GM19193 (cell line): ENCODE results near the gene SLIT3.

Experiments
- POLR2A ChIP-seq: IDR thresholded peaks from 4 replicates; pipeline ENCODE4 v1.6.1; 2011; ENCODE audit not compliant: insufficient read depth, insufficient read length; ENCODE audit errors: extremely low read depth

SLIT3 gene

DNA sequence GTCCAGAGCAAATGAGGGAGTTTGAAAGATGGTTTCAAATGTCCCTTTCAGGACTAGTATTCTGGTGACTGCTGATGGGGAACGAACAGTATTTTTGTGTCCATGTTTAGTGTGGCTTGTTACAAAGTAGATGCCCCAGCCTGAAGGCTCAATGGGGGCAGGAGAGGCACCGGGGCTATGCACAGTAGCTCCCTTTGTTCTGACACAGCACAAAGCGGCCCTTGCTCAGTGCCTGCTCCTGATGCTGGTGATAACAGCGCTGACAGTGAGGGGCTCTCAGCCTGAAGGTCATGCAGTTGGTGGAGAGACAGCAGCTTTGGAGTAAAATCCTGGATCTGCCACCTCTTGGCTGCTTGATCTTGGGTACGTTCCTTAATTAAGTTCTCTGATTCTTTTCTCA is 188.9 kb downstream of the SLIT3 start:
- no peak for TF ChIP-seq POLR2A

GRCh38 chr5:169106911-169107706 is 193.8 kb downstream of the SLIT3 start:
- no peak for TF ChIP-seq POLR2A

- no peak for TF ChIP-seq POLR2A
These were observed 195.9 kb downstream of the SLIT3 start for GRCh38 chr5:169104937-169105494.

DNA sequence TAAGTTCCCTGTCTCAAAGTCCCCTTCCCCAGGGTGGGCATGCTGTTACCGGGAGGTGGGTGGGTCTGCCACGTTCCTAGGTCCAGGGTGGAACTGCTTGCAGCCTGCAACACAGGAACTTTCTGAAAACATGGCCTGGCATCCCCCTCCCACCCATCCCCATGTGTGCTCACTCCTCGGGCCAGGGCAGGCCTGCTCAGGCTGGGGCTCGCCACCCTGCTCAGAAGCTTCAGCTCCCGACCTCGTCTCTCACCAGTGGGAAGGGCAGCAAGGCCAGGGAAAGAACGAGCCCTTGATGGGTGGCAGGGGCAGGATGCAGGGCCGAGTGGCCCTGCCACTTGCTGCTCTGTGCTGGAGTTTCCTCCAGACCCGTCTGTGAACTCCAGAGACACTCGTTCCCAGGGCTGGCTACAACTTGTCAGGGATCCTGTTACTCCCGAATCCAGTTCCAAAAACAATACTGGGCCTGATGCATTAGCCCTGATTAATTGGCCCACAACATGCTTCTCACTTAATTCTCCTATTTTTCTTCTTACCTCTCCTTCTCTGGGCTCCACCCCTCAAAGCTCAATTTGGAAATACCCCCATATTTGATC is 197.3 kb downstream of the SLIT3 start:
- TF ChIP-seq POLR2A: no peak

- TF ChIP-seq POLR2A: no peak
These were observed 199.0 kb downstream of the SLIT3 start for GRCh38 chr5:169101966-169102365.

GRCh38 chr5:169100735-169101075 is 200.2 kb downstream of the SLIT3 start:
- no peak for TF ChIP-seq POLR2A

DNA sequence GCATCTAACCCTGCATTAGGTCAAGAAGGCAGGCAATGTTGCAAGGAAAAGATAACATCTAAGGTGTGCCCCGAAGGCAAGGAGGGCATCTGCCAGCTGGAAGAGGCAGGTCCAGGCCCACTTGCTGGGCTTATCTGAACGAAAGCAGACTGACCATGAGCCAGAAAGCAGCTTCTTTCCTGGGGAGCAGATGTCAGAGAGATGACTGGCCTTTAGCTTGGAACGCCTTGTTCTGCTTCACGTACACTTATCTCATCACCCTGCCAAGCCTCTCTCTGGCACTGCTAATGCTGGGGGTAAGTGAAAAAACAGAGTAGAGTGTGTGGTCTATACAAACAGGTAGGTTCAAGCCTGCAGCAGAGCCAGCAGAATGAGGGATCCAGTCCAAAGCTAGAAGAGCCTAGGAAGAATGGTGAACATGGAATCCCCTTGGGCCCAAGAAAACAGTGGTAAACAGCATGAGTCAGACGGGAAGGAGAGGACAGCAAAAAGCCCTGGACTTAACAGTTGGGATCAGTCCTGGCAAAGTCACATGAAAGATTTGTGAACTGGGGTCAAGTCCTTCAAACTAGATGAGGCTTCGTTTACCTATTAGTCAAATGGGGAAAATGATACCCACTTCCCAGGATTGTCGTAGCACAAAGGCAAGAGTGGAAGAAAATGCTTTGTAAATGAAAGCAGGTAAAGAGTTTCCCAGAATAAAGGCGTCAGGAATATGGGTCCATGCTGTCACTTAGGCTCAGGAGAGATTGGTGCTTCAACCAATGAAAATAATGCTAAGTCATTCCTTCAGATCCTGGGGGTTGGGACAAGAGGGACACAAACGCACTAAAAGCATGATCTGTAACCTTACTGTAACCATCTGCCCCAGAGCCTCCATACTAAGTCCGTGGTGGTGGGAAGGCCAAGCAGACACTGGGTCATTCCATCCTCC is 200.9 kb downstream of the SLIT3 start:
- no peak for TF ChIP-seq POLR2A

GRCh38 chr5:169098331-169099121 is 202.4 kb downstream of the SLIT3 start:
- TF ChIP-seq POLR2A: no peak

- TF ChIP-seq POLR2A: no peak
These were observed 203.3 kb downstream of the SLIT3 start for GRCh38 chr5:169097374-169098326.

DNA sequence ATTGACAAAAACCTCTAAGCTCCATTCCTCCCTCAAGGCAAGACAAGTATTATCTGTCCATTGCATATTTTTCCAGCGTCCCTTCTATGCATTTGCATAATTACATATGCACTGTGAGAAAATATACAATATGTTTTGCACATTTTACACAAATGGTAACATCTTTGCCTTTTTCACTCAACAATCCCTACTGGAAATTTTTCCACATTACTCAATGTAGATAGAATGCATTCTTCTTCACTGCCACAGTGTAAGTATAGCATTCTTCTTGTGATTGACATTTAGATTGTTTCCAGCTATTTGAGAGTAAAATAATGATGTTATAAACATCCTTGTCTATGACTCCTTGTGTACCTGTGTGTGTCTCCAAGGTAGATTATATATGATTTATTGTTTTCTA is 205.0 kb downstream of the SLIT3 start:
- no peak for TF ChIP-seq POLR2A

DNA sequence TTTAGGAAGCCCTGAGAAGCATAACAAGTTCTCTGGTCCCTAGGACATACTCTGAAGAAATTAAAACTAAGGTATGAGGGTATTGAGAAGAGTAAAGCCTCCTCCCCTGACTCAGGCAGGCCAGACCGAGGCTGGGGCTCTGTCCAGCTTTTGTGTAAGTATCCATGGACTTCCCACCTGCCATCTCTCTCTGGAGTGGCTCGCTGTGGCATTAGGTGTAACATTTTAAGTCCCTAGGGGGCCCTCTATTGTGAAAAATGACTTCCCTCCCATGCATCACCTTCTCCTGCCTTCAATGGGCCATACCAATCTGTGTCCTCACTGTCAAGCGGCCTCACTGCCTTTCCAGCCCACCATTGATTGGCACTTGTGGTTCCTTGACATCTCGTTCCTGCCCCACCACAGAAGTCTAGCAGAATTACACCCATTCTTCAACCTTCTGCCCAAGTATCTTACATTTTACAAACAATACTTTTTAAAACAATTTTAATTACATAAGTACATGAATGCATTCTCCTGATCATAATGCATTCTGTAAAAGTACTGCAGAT is 205.5 kb downstream of the SLIT3 start:
- no peak for TF ChIP-seq POLR2A

GRCh38 chr5:169094586-169095409 is 206.1 kb downstream of the SLIT3 start:
- no peak for TF ChIP-seq POLR2A

GRCh38 chr5:169091396-169091980 is 209.5 kb downstream of the SLIT3 start:
- no peak for TF ChIP-seq POLR2A
